Measurements from ENCODE around the gene SFXN3.
A peak's percentile ranks its signal among the peaks of the same experiment; 100 is the strongest.
"Not testable (repeated sequence)": the region's sequence is repeated elsewhere in the genome, so short reads cannot be mapped to it uniquely, and the experiment has no call there.

The SFXN3 gene

GRCh38 chr10:101015582-101015973 is 15.5 kb upstream of the SFXN3 start:
- DNase-seq (ENCODE audit: low read depth) = no peak

DNA sequence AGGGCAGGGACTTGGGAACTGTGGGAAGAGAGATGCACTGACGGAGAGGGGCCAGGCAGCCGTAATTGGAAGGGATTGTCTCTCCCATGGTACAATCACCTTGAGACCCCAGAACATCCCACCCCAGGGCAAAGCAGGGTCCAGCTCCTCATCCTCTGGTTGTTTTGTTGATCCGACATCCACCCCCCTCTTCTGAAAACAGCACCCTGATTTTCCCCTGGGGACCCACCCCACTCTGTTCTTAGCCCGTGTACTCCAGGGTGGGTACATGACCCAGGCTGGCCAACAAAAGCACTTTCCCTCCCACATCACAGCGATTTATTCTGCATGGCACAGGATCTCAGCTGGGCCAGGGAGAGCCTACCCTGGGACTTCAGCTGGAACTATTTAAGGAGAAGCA is 14.2 kb upstream of the SFXN3 start:
- no peak for DNase-seq (ENCODE audit: low read depth)

GRCh38 chr10:101018118-101018599 is 12.9 kb upstream of the SFXN3 start:
- no peak for DNase-seq (ENCODE audit: low read depth)

- DNase-seq (ENCODE audit: low read depth) = peak; percentile 40
Observed at GRCh38 chr10:101018600-101019439, 12.2 kb upstream of the SFXN3 start.

- DNase-seq (ENCODE audit: low read depth) = no peak
Observed at GRCh38 chr10:101019440-101019703, 11.7 kb upstream of the SFXN3 start.

DNA sequence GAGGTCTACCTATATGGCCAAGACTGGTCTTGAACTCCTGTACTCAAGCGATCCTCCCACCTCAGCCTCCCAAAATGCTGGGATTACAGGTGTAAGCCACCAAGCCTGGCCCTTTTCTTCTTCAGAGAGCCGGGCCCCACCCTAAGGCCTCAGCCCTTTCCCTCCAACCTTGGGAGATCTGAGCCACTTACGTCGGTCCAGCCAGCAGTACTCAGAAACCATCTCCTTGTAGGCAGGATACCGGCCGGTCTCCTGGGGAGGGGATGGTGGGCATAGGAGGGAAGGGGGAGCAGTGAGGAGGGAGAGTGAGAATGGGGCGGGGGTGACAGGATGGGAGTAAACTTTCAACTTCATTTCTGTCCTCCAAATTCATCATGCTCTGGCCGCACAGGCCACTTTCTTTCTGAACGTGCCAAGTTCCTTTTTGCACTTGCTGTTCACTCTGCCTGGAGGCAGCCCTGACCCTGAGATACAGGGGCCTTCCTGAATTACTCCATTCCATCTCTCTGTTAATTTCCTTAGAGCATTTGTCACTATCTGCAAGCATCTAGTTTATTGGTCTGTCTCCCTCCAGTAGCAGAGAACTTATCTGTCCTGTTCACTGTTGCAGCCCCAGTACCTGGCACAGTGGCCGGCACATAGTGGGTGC is 10.5 kb upstream of the SFXN3 start:
- DNase-seq (ENCODE audit: low read depth) = no peak

DNA sequence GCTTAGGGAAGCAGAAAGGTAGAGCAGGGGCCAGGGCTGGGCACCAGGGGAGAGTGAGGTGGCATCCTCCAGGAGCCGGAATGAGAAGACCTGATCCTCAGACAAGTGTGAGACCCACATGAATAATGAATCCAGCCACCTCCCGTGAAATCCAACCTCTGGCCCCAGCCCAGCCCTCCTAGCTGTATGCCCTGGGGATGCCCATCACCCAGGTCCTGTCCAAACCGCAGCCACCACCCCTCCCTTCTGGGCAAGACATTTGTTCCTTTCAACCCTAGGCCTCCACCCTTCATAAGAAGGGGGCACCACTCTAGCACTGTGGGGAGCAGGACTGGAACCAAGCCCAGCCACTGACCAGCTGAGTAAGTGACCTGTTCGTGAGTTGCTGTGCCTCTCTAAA is 9.8 kb upstream of the SFXN3 start:
- no peak for DNase-seq (ENCODE audit: low read depth)

DNA sequence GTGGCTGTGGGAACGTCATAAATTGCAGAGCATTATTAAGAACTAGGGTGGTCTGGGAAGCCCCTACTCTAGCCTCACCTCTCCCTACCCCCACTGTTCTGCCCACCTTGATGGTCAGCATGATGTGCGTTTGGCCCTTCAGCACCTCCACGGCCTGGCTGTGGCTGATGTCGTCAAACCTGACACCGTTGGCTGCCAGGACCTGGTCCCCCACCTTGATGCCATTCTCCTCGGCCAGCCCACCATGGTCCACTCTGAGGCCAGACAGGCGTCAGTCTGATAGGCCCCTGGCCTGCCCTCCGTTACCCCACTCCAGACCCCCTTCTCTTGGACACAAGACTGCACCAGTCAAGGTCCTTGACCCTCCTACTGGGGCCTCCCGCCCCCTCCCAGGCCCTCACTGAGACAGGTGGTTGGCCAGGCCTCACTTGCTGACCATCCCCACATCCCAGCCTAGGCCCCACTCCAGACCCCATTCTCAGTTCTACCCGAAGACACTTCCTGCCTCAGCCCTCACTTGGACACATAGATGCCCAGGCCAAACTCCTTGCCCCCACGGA is 9.3 kb upstream of the SFXN3 start:
- no peak for DNase-seq (ENCODE audit: low read depth)

DNA sequence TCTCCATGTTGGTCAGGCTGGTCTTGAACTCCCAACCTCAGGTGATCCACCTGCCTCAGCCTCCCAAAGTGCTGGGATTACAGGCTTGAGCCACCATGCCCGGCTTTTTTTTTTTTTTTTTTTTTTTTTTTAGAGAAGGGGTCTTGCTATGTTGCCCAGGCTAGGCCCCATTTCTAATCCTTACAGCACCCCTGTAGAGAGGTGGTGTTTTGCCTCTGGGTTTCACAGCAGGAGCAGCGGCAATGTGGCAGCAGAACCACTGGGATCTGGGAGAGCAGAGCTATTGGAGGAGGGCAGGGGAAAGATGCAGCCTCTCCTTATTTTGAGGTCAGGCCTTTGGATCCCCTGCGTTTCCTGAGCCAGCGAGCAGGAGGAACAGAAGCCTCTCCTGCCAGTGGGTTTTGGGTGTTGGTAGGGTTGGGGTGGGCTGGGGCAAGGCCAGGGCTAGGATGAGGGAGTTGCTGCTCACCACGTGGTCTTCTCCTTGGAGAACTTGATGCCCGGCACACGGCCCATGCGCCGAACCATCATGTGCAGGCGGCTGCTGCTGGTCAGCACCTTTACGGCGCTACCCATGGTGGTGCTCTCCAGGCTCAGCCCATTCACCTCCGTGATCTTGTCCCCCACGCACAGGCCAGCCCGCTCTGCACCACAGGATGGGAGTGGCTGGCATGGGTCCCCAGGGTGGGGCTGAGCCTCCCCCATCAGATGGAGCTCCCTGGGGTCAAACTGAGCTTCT is 7.9 kb upstream of the SFXN3 start:
- DNase-seq (ENCODE audit: low read depth) = no peak

DNA sequence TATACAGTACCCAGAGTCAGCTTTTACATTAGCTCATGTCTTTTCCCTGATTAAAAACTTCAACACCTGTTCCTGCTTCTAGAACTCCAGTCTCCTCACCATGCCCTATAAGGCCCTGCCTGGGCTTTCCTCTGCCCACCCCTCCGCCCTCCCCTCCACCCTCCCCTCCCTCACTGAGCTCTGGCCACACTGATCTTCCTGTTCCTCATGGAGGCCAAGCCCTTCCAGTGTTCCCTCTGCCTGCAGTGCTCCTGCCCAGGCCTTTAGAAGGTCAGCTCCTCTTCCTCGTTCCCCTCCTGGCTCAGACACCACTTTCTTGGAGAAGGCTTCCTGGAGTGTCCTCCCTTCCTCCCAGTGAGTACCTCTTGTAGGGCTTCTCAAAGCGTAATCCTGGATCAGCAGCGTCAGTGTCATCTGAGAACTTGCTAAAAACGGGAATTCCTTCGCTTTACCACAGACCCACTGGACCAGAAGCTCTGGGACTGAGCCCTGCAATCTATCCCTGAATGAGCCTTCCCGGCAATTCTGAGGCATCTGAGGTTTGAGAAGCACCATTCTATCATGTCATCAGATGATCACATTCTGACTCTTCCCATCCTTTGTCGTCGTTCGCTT is 3.8 kb upstream of the SFXN3 start:
- DNase-seq (ENCODE audit: low read depth) = no peak

DNA sequence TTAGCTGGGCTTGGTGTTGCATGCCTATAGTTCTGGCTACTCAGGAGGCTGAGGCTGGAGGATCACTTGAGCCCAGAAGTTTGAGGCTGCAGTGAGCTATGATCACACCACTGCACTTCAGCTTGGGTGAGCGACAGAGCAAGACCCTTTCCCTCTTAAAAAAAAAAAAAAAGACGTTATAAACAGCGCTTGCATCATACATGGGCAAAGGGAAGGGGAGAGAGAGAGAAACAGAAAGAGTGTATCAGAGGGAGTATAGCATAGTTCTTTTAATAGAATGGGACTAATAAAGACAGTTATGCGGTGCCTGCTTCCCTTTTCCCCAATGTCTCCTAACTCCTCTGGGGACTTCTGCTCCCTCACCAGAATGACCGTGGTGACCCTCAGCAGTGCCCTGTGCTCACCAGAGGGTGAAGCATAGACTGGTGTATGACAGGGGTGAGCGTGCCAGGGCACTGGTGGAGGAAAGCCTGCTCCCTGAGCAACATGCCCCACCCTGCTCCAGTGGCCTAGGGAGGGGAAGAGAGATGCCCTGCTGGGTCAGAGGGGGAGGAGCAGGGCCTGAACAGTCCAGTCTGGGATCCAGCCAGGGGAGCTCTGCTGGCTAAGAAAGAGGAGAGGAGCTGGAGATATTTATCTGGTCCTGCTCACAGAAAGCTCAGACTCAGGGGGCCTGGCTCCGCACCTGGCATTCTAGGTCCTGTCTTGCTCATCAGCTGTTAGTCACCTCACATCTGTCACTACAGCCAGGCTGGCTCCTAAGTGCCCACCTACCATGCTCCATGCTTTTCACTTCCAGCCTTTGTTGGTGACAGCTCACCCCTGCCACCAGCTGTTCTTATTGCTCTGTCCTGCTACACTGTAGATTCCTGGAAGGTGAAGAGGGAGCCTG is 2.3 kb upstream of the SFXN3 start:
- DNase-seq (ENCODE audit: low read depth) = no peak

DNA sequence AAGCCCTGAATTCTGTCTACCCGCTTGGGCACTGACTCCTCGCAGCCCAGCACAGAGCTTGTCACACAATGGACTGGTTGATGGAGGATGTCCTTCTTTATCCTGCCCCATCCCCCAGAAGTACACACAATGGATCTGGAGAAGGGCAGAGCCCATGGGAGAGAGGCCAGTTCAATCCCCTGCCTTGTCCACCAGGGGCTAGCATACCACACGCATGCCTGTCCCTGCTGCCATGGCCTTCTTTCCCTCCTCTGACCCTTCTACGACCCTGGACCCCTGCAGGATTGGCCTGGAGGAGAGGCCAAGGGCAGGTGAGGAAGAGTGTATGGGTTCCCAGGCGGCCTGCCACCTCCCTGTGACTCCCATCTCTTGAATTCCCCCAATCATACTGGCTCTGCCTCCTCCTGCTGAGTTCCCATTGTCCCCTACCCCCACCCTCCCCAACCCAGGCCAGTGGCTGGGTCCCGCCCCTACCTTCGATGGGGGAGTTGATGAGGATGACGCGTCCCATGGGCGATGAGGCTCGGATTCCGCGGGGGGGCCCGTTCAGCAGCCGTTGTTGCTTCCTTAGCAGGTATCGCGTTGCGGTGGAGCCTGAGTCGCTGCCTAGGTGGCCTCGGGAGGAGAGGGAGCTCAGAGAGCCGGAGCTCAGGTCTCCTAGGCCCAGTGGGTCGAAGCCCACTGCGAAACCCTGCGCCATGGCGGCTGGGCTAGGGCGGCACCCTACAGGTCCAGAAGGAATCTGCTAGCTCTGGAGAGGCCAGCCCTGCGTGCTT is 1.3 kb upstream of the SFXN3 start:
- no peak for DNase-seq (ENCODE audit: low read depth)

- no peak for DNase-seq (ENCODE audit: low read depth)
Observed at GRCh38 chr10:101030496-101031127, 422 bp upstream of the SFXN3 start.

GRCh38 chr10:101031796-101032636 is 982 bp downstream of the SFXN3 start:
- DNase-seq (ENCODE audit: low read depth) = peak; percentile 84

DNA sequence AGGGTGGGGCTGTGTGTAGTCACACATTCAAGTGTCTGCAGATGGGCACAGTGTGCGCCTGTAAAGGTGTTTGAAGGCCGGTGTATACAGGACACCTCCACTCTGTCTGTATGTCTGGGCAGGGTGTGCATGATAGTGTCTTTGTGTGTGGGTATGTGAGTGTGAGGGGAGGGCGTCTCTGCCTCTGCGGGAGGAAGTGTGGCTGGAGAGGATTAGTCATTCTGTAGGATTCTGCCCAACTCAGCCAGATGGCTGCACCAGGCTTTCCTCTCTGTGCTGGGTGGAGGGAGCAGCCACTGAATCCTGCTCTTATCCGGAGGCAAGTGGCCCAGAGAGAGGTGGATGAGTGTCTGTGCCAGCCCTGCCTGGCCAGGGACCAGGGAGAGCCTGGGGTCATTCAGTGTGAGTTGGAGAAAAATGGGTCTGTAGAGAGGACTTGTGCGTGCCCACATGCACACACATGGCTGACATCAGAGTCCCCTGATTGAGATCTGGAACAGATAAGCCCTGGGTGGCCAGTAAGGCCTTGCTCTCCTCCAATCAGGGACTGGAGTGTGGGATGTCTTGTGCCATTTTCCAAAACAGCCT is 1.7 kb downstream of the SFXN3 start:
- peak; percentile 24 for DNase-seq (ENCODE audit: low read depth)

GRCh38 chr10:101033276-101033675 is 2.2 kb downstream of the SFXN3 start:
- no peak for DNase-seq (ENCODE audit: low read depth)

- not testable (repeated sequence) for DNase-seq (ENCODE audit: low read depth)
Observed at GRCh38 chr10:101034404-101034803, 3.4 kb downstream of the SFXN3 start.

DNA sequence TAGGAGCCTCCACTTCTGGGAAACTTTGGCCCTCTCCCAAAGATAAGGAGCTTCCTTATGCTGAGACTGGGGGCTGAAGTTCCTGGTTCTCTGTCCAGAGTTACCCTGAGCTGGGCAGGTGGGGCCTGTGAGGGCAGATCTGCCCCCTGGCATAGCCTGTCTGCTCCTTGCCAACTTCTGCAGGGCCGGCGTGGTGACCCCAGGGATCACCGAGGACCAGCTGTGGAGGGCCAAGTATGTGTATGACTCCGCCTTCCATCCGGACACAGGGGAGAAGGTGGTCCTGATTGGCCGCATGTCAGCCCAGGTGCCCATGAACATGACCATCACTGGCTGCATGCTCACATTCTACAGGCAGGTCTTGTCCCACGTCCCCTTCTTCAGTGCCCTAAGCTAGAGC is 4.3 kb downstream of the SFXN3 start:
- DNase-seq (ENCODE audit: low read depth) = no peak

All from T follicular helper cell (primary cell).